Activated naive CD4-positive, alpha-beta T cell treated with anti-CD3 and anti-CD28 coated beads, Interleukin-2, amount 10 ng/mL, durations not matched to agents 7 days and 5 days (primary cell): Measurements from ENCODE around the gene RPTOR.
"Not testable (repeated sequence)": the region's sequence is repeated elsewhere in the genome, so short reads cannot be mapped to it uniquely, and the experiment has no call there.

ENCODE experiments used
- CTCF ChIA-PET: fragments of 350-600 bp; sonication (Branson Sonifier 250); formaldehyde crosslinking; loops from one replicate; lab custom pipeline; 2021; ENCODE audit warnings: antibody characterized with exemption; lab: Charles Lee
- DNase-seq: peaks from one replicate; pipeline ENCODE4 v3.0.0-alpha.2; 2020
- H3K27ac Mint-ChIP-seq: one replicate; pipeline ENCODE4 v1.8.0; 2021; ENCODE audit warnings: mild to moderate bottlenecking, moderate library complexity, mixed read lengths
- H3K27me3 Mint-ChIP-seq: one replicate; pipeline ENCODE4 v1.8.0; 2021; ENCODE audit warnings: mild to moderate bottlenecking, mixed read lengths
- H3K36me3 Mint-ChIP-seq: one replicate; pipeline ENCODE4 v1.8.0; 2021; ENCODE audit warnings: mixed read lengths
- H3K4me1 Mint-ChIP-seq: one replicate; pipeline ENCODE4 v1.8.0; 2021; ENCODE audit warnings: mixed read lengths
- H3K4me3 Mint-ChIP-seq: one replicate; pipeline ENCODE4 v1.8.0; 2021; ENCODE audit warnings: mild to moderate bottlenecking, moderate library complexity, mixed read lengths
- H3K9me3 Mint-ChIP-seq: one replicate; pipeline ENCODE4 v1.8.0; 2021; ENCODE audit warnings: mixed read lengths

Gene RPTOR

GRCh38 chr17:80763293-80763867 lies 218.7 kb downstream of the RPTOR start:
- peak overlapping the region; percentile 98 for H3K27ac Mint-ChIP-seq
- peaks cover 31% of the 10 kb centered on the region for H3K36me3 Mint-ChIP-seq
- H3K9me3 Mint-ChIP-seq, result no peaks in the 10 kb centered on the region
- DNase-seq, result no peak
- CTCF ChIA-PET, result interaction anchor here (1.0 to 1.3 kb wide), 2 partner anchors 10 to 18 kb away, joined by 3 read pairs; no protein-coding TSS in a partner anchor
- H3K27me3 Mint-ChIP-seq, result no peaks in the 10 kb centered on the region
- peaks cover 89% of the 10 kb centered on the region for H3K4me1 Mint-ChIP-seq
- peak overlapping the region; percentile 48 for H3K4me3 Mint-ChIP-seq

- CTCF ChIA-PET, result interaction anchor here (0.6 to 1.1 kb wide), 2 partner anchors 10 to 11 kb away, joined by 3 to 4 read pairs; no protein-coding TSS in a partner anchor
- H3K4me1 Mint-ChIP-seq, result peaks cover 89% of the 10 kb centered on the region
- H3K27ac Mint-ChIP-seq, result peak overlapping the region; percentile 92
- not testable (repeated sequence) for H3K9me3 Mint-ChIP-seq, DNase-seq, H3K27me3 Mint-ChIP-seq
- H3K36me3 Mint-ChIP-seq, result peaks cover 34% of the 10 kb centered on the region
- H3K4me3 Mint-ChIP-seq, result peak overlapping the region; percentile 16
These were observed 220.0 kb downstream of the RPTOR start for GRCh38 chr17:80764627-80765145.

- Mint-ChIP-seq H3K4me1 (peaks cover 90% of the 10 kb centered on the region), H3K27me3 (no peaks in the 10 kb centered on the region), H3K9me3 (no peaks in the 10 kb centered on the region), H3K36me3 (peaks cover 35% of the 10 kb centered on the region), H3K4me3 (peak overlapping the region; percentile 16), H3K27ac (peak overlapping the region; percentile 92)
- CTCF ChIA-PET, result interaction anchor here (0.6 to 1.3 kb wide), 4 partner anchors 9 to 20 kb away, joined by 3 to 5 read pairs (median 4); no protein-coding TSS in a partner anchor
- DNase-seq, result no peak
These were observed 220.8 kb downstream of the RPTOR start for GRCh38 chr17:80765241-80765961.

- DNase-seq, result no peak
- no peaks in the 10 kb centered on the region for H3K9me3 Mint-ChIP-seq
- CTCF ChIA-PET, result interaction anchor here (1.2 to 1.3 kb wide), 2 partner anchors 9 to 19 kb away, joined by 3 to 5 read pairs; no protein-coding TSS in a partner anchor
- H3K27ac Mint-ChIP-seq, result peak overlapping the region; percentile 92
- H3K4me3 Mint-ChIP-seq, result peak overlapping the region; percentile 16
- no peaks in the 10 kb centered on the region for H3K27me3 Mint-ChIP-seq
- H3K36me3 Mint-ChIP-seq, result peaks cover 43% of the 10 kb centered on the region
- peaks cover 90% of the 10 kb centered on the region for H3K4me1 Mint-ChIP-seq
These were observed 221.7 kb downstream of the RPTOR start for GRCh38 chr17:80766290-80766855.

- Mint-ChIP-seq H3K9me3 (no peaks in the 10 kb centered on the region), H3K4me1 (peaks cover 91% of the 10 kb centered on the region), H3K4me3 (no peak overlapping the region), H3K27ac (no peak overlapping the region), H3K27me3 (no peaks in the 10 kb centered on the region), H3K36me3 (peaks cover 35% of the 10 kb centered on the region)
- DNase-seq, result no peak
- CTCF ChIA-PET, result interaction anchor here (1.1 kb wide), 1 partner anchor 23 kb away, joined by 3 read pairs; no protein-coding TSS in a partner anchor
These were observed 223.8 kb downstream of the RPTOR start for GRCh38 chr17:80768389-80768788.

- H3K4me3 Mint-ChIP-seq, result no peak overlapping the region
- CTCF ChIA-PET, result no interaction called here
- no peak overlapping the region for H3K27ac Mint-ChIP-seq
- peaks cover 33% of the 10 kb centered on the region for H3K36me3 Mint-ChIP-seq
- H3K9me3 Mint-ChIP-seq, result no peaks in the 10 kb centered on the region
- no peak for DNase-seq
- peaks cover 94% of the 10 kb centered on the region for H3K4me1 Mint-ChIP-seq
- H3K27me3 Mint-ChIP-seq, result no peaks in the 10 kb centered on the region
These were observed 224.3 kb downstream of the RPTOR start for GRCh38 chr17:80768936-80769335.

GRCh38 chr17:80769516-80769915 lies 224.9 kb downstream of the RPTOR start:
- Mint-ChIP-seq H3K9me3 (no peaks in the 10 kb centered on the region), H3K4me1 (peaks cover 96% of the 10 kb centered on the region)

GRCh38 chr17:80769936-80770625 lies 225.4 kb downstream of the RPTOR start:
- Mint-ChIP-seq H3K27ac (peak overlapping the region; percentile 75), H3K4me3 (no peak overlapping the region)

More at GRCh38 chr17:80769516-80769915, 224.9 kb downstream of the RPTOR start:
- H3K27me3 Mint-ChIP-seq, result no peaks in the 10 kb centered on the region
- H3K36me3 Mint-ChIP-seq, result peaks cover 37% of the 10 kb centered on the region
- H3K27ac Mint-ChIP-seq, result no peak overlapping the region
- H3K4me3 Mint-ChIP-seq, result no peak overlapping the region
- CTCF ChIA-PET, result no interaction called here
- DNase-seq, result no peak

GRCh38 chr17:80770881-80771611 lies 226.4 kb downstream of the RPTOR start:
- H3K36me3 Mint-ChIP-seq, result peaks cover 38% of the 10 kb centered on the region
- CTCF ChIA-PET, result interaction anchor here (1.0 kb wide), 2 partner anchors 10 to 15 kb away, joined by 3 read pairs; no protein-coding TSS in a partner anchor
- no peak overlapping the region for H3K4me3 Mint-ChIP-seq
- no peaks in the 10 kb centered on the region for H3K9me3 Mint-ChIP-seq
- H3K4me1 Mint-ChIP-seq, result peaks cover 93% of the 10 kb centered on the region
- no peak for DNase-seq
- H3K27me3 Mint-ChIP-seq, result no peaks in the 10 kb centered on the region
- peak overlapping the region; percentile 75 for H3K27ac Mint-ChIP-seq

More at GRCh38 chr17:80769936-80770625, 225.4 kb downstream of the RPTOR start:
- H3K36me3 Mint-ChIP-seq, result peaks cover 37% of the 10 kb centered on the region
- no peaks in the 10 kb centered on the region for H3K9me3 Mint-ChIP-seq
- peaks cover 96% of the 10 kb centered on the region for H3K4me1 Mint-ChIP-seq
- no peaks in the 10 kb centered on the region for H3K27me3 Mint-ChIP-seq
- CTCF ChIA-PET, result no interaction called here
- DNase-seq, result no peak

- H3K4me1 Mint-ChIP-seq, result peaks cover 92% of the 10 kb centered on the region
- H3K27ac Mint-ChIP-seq, result peak overlapping the region; percentile 75
- DNase-seq, result no peak
- H3K9me3 Mint-ChIP-seq, result no peaks in the 10 kb centered on the region
- CTCF ChIA-PET, result interaction anchor here (1.0 kb wide), 2 partner anchors 9 to 15 kb away, joined by 3 read pairs; no protein-coding TSS in a partner anchor
- peaks cover 40% of the 10 kb centered on the region for H3K36me3 Mint-ChIP-seq
- no peak overlapping the region for H3K4me3 Mint-ChIP-seq
- no peaks in the 10 kb centered on the region for H3K27me3 Mint-ChIP-seq
These were observed 227.0 kb downstream of the RPTOR start for GRCh38 chr17:80771612-80772005.

GRCh38 chr17:80772906-80773242 lies 228.2 kb downstream of the RPTOR start:
- DNase-seq, result no peak
- CTCF ChIA-PET, result interaction anchor here (2.8 kb wide), 1 partner anchor 17 kb away, joined by 9 read pairs; no protein-coding TSS in a partner anchor
- Mint-ChIP-seq H3K27ac (peak overlapping the region; percentile 55), H3K4me1 (peaks cover 95% of the 10 kb centered on the region), H3K27me3 (no peaks in the 10 kb centered on the region), H3K4me3 (no peak overlapping the region), H3K36me3 (peaks cover 53% of the 10 kb centered on the region), H3K9me3 (no peaks in the 10 kb centered on the region)

GRCh38 chr17:80773243-80773991 lies 228.8 kb downstream of the RPTOR start:
- Mint-ChIP-seq H3K36me3 (peaks cover 57% of the 10 kb centered on the region), H3K4me3 (no peak overlapping the region), H3K27me3 (no peaks in the 10 kb centered on the region)

More at GRCh38 chr17:80773243-80773991, 228.8 kb downstream of the RPTOR start:
- no peak for DNase-seq
- H3K4me1 Mint-ChIP-seq, result peaks cover 95% of the 10 kb centered on the region
- CTCF ChIA-PET, result interaction anchor here (1.1 to 2.8 kb wide), 2 partner anchors 10 to 16 kb away, joined by 3 to 9 read pairs; no protein-coding TSS in a partner anchor
- H3K27ac Mint-ChIP-seq, result peak overlapping the region; percentile 25
- H3K9me3 Mint-ChIP-seq, result no peaks in the 10 kb centered on the region
